Fibroblast of mammary gland (primary cell): ENCODE data around the gene PTPRK.

Source experiments
- DNase-seq: peaks from one replicate; pipeline ENCODE4 v3.0.0-alpha.2; 2010; ENCODE audit warnings: low read depth
- H3K4me3 ChIP-seq: 2 replicates; pipeline ENCODE4 v1.5.1; 2011; ENCODE audit warnings: low read depth, mild to moderate bottlenecking, low read length, moderate library complexity; ENCODE audit not compliant: control insufficient read depth
- TF ChIP-seq, protein P1 (sequence below): conservative IDR thresholded peaks from 2 replicates; pipeline ENCODE4 v1.5.1; 2011; ENCODE audit warnings: low read depth, low read length, inconsistent platforms; ENCODE audit not compliant: control insufficient read depth, insufficient read depth

The PTPRK gene

DNA sequence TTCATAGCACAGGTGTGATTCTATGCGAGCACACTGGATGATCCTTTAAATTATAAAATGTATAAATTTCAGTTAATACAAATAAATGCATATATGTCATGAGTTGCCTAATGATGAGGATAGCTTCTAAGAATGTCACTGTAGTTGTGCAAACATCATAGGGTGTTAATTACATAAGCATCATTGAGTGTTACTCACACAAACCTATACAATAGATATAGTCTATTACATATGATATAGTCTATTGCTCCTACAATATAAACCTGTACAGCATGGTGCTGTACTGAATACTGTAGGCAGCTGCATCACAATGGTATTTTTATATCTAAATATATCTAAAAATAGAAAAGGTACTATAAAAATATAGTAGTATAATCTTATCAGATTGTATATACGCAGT lies 159.0 kb downstream of the PTPRK start:
- H3K4me3 ChIP-seq, result no peak overlapping the region
- DNase-seq, result no peak
- TF ChIP-seq, protein P1, sequence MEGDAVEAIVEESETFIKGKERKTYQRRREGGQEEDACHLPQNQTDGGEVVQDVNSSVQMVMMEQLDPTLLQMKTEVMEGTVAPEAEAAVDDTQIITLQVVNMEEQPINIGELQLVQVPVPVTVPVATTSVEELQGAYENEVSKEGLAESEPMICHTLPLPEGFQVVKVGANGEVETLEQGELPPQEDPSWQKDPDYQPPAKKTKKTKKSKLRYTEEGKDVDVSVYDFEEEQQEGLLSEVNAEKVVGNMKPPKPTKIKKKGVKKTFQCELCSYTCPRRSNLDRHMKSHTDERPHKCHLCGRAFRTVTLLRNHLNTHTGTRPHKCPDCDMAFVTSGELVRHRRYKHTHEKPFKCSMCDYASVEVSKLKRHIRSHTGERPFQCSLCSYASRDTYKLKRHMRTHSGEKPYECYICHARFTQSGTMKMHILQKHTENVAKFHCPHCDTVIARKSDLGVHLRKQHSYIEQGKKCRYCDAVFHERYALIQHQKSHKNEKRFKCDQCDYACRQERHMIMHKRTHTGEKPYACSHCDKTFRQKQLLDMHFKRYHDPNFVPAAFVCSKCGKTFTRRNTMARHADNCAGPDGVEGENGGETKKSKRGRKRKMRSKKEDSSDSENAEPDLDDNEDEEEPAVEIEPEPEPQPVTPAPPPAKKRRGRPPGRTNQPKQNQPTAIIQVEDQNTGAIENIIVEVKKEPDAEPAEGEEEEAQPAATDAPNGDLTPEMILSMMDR, result no peak

DNA sequence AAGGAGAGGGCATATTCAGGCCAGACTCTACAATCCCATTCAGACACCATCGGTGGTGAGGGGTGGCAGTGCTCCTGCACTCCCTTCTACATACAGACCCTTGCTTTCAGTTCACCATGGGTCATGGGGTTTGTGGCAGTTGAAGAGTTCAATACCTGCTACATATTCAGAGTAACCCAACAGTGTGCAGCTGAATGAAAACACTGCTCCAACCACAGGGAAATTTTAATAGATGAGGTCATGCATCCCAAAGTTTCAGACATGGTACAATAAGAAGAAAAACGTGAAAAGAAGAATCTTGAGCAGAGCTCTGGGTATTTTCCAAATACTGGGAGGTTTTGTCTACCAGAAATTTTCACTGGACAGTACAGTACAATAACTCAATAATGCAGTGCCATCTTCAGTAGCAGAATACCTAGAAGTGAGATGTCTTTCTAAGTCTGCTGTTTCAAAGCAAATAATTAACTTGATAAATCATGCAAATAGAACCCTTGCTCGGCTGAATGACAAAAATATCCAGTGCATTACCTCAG lies 162.1 kb downstream of the PTPRK start:
- H3K4me3 ChIP-seq, result no peak overlapping the region
- no peak for DNase-seq
- TF ChIP-seq, protein P1, result no peak

DNA sequence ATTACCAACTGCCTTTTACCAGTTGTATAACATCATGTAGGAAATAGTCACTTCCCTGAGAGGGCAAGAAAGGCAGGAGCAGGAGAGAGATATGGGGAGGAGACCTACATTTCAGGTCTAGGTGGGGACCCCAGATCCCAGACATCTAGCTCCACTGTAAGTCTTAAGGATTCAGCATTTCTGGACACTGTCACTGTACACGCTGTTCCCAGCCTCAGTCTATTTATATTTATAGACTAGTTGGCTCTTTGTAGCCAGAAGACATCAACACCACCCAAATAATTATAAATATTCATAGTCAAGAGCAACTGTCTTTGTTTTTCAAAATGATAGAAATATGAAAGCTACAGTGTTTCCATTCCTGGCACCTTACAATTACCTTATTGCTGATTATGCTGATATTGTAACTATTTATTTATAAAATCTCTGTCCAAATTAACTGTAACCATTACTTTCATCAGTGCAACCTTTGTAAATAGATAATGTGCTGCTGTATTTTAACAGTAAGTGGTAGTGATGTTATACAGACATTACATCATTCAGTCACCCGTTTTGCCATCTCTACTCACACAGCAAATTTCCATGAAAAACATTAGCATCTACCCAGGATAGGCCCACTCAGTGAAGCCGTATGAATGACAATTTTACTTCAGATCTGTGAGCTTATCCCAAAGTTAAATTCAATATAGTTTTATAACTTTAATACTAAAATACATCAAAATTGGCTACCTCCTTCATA lies 162.8 kb downstream of the PTPRK start:
- DNase-seq, result no peak

DNA sequence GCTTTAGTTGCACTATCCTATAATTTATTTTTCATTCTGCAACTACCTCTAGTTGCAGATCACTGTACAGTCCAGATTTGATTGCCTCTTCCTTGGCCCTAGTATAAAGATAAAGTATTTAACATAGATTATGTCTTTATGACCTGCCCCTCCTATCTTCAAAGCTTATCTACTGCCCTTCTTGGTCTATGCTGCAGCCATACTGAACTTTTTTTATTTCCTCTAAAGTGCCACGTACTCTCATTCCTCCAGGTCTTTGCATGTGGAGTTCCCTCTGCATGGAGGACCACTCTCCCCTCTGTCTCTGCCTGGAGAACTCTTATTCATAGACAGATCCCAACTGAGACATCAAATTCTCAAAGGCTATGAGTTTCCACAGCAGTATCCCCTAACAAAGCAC lies 168.0 kb downstream of the PTPRK start:
- DNase-seq, result no peak
- H3K4me3 ChIP-seq, result no peak overlapping the region
- TF ChIP-seq, protein P1, result no peak

More for the DNA sequence above, 162.8 kb downstream of the PTPRK start:
- no peak overlapping the region for H3K4me3 ChIP-seq
- TF ChIP-seq, protein P1, result no peak

- no peak for DNase-seq
- TF ChIP-seq, protein P1, result no peak
- H3K4me3 ChIP-seq, result no peak overlapping the region
Measured at GRCh38 chr6:128351255-128351514, 169.2 kb downstream of the PTPRK start.

GRCh38 chr6:128350416-128351254 lies 169.8 kb downstream of the PTPRK start:
- TF ChIP-seq, protein P1, result no peak
- peak; percentile 42 for DNase-seq
- no peak overlapping the region for H3K4me3 ChIP-seq
